ENCODE measurements around the gene ATP6AP1.

Gene ATP6AP1

DNA sequence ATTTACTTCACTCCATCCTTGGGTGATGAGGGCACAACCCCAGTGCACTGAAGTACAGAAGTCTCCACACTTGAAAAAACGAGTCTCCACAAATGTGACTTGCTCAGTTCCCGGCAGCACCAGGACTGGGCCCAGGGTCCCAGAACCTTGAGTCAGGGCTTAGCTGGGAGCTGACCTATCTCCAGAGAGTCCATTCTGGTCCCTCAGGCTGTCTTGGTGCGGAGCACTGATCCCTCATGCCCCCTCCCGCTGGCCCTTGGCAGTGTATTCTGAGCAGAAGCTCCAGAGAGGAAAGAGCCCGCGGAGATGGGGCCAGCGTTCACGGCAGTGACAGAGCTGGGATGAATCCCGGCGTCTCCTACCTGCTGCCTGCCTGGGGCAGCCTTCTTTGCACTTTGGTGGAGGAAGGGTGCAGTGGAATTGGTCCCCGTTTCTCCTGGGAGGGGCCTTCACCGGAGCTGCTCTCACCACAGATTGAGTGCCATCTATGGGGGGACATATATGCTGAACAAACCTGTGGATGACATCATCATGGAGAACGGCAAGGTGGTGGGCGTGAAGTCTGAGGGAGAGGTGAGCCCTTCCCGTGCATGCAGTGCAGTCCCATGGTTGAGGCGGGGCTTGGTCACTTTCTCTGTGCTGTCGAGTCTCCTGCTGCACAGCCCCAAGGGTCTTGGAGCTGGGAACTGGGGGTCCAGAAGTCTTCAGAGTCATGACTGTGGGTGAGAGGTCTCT, 12.3 kb downstream of the ATP6AP1 start:
- no peak overlapping the region for H3K4me3 ChIP-seq (ENCODE audit: low read length)
- TF ChIP-seq, protein P1, sequence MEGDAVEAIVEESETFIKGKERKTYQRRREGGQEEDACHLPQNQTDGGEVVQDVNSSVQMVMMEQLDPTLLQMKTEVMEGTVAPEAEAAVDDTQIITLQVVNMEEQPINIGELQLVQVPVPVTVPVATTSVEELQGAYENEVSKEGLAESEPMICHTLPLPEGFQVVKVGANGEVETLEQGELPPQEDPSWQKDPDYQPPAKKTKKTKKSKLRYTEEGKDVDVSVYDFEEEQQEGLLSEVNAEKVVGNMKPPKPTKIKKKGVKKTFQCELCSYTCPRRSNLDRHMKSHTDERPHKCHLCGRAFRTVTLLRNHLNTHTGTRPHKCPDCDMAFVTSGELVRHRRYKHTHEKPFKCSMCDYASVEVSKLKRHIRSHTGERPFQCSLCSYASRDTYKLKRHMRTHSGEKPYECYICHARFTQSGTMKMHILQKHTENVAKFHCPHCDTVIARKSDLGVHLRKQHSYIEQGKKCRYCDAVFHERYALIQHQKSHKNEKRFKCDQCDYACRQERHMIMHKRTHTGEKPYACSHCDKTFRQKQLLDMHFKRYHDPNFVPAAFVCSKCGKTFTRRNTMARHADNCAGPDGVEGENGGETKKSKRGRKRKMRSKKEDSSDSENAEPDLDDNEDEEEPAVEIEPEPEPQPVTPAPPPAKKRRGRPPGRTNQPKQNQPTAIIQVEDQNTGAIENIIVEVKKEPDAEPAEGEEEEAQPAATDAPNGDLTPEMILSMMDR (IDR thresholded peaks at IDR 0.05; ENCODE audit: insufficient read depth, low read depth, low read length, missing control alignments): no peak
- DNase-seq (ENCODE audit: low read depth): no peak

DNA sequence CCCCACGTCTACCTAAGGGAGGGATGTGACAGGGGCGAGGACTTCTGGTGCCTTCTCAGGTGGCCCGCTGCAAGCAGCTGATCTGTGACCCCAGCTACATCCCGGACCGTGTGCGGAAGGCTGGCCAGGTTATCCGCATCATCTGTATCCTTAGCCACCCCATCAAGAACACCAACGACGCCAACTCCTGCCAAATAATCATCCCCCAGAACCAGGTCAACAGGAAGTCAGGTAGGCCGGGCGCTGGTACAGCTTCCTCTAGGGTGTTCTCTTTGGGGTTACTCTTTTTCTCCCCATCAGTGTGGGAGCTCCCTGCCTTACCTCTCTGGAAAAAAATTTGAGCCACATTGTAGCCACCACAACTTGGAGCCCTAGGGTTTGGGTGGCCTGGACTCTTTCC, 13.1 kb downstream of the ATP6AP1 start:
- DNase-seq (ENCODE audit: low read depth): no peak
- no peak overlapping the region for H3K4me3 ChIP-seq (ENCODE audit: low read length)
- TF ChIP-seq, protein P1 (IDR thresholded peaks at IDR 0.05; ENCODE audit: insufficient read depth, low read depth, low read length, missing control alignments): no peak

DNA sequence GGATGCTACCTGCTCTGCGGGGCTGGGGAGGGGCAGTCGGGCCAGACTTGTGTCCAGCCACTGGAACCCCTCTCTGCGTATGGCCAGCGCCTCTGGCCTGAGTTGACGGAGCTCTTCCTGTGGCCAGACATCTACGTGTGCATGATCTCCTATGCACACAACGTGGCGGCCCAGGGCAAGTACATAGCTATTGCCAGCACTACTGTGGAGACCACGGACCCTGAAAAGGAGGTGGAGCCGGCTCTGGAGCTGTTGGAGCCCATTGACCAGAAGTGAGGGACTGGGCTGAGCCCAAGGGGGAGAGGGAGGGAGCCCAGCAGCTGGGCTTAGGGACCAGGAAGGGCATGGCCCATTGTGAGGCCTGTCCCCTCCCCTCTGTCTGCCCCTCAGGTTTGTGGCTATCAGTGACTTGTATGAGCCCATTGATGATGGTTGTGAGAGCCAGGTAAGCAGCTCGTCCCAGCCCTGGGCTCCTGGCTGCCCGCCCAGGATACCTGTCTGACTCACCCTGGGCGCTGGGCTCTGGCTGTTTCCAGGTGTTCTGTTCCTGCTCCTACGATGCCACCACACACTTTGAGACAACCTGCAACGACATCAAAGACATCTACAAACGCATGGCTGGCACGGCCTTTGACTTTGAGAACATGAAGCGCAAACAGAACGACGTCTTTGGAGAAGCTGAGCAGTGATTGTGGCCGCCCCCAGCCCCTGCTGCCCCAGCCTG, 13.7 kb downstream of the ATP6AP1 start:
- no peak overlapping the region for H3K4me3 ChIP-seq (ENCODE audit: low read length)
- DNase-seq (ENCODE audit: low read depth): peak; percentile 80
- TF ChIP-seq, protein P1 (IDR thresholded peaks at IDR 0.05; ENCODE audit: insufficient read depth, low read depth, low read length, missing control alignments): no peak

DNA sequence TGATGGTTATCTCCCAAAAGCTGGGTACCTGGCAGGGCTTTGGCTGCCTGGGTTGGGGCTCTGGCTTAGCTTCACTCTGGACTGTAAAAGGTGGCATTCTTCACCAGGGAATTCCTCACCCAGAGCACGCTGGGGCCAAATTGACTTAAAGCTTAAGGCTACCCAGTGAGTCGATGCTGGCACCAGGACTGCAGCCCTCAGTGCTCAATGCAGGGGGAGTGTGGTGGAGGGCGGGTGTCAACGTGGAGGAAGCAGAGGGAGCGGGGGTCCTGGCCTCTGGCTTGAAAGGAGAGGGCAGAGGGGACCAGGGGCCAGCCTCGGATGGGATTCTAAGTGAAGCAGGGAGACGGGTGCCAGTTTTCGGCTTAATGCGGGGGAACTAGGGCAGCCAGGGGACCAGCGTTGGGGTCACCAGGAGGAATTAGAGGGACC, 15.0 kb downstream of the ATP6AP1 start:
- H3K4me3 ChIP-seq (ENCODE audit: low read length): peak overlapping the region; percentile 11
- no peak for DNase-seq (ENCODE audit: low read depth)
- TF ChIP-seq, protein P1 (IDR thresholded peaks at IDR 0.05; ENCODE audit: insufficient read depth, low read depth, low read length, missing control alignments): no peak

DNA sequence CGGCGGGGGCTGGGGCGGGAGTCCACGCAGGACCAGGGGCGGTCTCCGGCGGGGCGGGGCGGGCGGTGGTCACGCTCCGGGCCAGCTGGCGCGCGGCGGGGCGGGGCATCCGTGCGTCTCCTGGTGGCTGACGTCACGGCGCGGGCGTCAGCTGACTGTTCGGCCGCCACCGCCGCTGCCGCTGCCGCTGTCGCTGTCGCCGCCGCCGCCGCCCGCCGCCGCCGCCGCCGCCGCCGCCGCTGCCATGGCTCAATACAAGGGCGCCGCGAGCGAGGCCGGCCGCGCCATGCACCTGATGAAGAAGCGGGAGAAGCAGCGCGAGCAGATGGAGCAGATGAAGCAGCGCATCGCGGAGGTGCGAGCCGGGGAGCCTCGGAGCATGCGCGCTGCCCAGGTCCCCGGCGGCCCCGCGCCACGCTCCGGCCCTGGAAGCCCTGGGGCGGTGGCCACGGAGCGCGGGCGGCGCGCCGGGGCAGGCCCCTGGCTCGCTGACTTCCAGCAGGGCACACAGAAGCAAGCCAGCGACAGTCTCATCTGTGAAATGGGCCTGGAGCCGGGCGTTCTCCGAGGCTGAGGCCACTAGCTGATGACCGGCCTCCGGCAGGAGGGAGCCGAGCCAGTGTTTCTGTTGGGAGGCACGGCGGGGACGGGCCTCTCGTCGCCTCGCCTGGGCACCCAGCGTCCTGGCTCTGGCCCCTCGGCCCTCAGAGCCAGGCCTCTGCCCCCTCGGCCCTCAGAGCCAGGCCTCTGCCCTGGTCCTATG, 15.7 kb downstream of the ATP6AP1 start, which contains the start of gene FAM50A:
FAM50A (plus strand) TSS at position 150 of the 763 bp plus-strand sequence; CDS start at position 245, 95 bp downstream.
- peak; percentile 40 for DNase-seq (ENCODE audit: low read depth)
- TF ChIP-seq, protein P1 (IDR thresholded peaks at IDR 0.05; ENCODE audit: insufficient read depth, low read depth, low read length, missing control alignments): no peak
- H3K4me3 ChIP-seq (ENCODE audit: low read length): peak within 1 kb of the TSS; percentile 51

DNA sequence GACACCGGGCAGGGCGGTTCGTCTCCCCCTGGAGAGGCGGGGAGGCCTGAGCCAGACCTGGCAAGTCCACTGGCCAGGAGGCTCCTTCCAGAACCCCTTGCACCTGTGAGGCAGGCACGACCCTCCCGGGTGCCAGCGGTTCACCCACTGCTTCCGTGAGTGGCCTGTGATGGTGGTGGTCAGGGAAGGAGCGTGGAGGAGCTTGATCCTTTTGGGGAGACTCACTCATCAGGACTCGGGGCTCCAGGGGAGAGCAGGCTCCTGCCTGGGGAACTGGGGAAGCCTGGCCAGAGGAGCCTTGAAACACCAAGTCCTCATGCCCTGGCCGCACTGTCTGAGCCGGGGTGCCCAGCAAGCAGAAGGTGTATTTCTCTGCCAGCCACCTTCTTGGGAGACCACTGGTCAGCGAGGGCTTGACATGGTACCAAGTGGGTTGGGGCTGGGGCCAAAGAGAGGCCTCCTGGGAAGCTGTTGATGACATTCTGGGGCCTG, 16.3 kb downstream of the ATP6AP1 start:
- peak overlapping the region; percentile 51 for H3K4me3 ChIP-seq (ENCODE audit: low read length)
- no peak for DNase-seq (ENCODE audit: low read depth)
- TF ChIP-seq, protein P1 (IDR thresholded peaks at IDR 0.05; ENCODE audit: insufficient read depth, low read depth, low read length, missing control alignments): no peak

Measured in epithelial cell of esophagus (primary cell).